Measurements from ENCODE around the gene TOP3B.

GRCh38 chr22:21948390-21948789 lies 34.2 kb downstream of the TOP3B start:
- TF ChIP-seq CTCF (IDR thresholded peaks at IDR 0.05; ENCODE audit: poor library complexity, severe bottlenecking) (no peak), EZH2 (IDR thresholded peaks at IDR 0.05; ENCODE audit: borderline replicate concordance, insufficient read depth, low read length, poor library complexity, severe bottlenecking) (no peak), EP300 (conservative IDR thresholded peaks at IDR 0.05; ENCODE audit: poor library complexity, severe bottlenecking) (no peak), POLR2AphosphoS5 (IDR thresholded peaks at IDR 0.05) (no peak)

Data from neural cell (in vitro differentiated cells).